HG02798 (cell line): ENCODE results near the gene NLGN1.

Experiments used
- ATAC-seq: cut with Tn5 transposase; IDR thresholded peaks from one replicate; pipeline ENCODE4 v1.9.1; 2021; ENCODE audit warnings: mild to moderate bottlenecking; ENCODE audit not compliant: unreplicated experiment, poor library complexity

Gene NLGN1

GRCh38 chr3:173747427-173747826 is 349.9 kb downstream of the NLGN1 start:
- ATAC-seq: no peak

- ATAC-seq: no peak
These were observed 350.6 kb downstream of the NLGN1 start for GRCh38 chr3:173748105-173748504.

GRCh38 chr3:173750095-173750494 is 352.6 kb downstream of the NLGN1 start:
- no peak for ATAC-seq

GRCh38 chr3:173750591-173750990 is 353.0 kb downstream of the NLGN1 start:
- ATAC-seq: no peak

- no peak for ATAC-seq
These were observed 356.0 kb downstream of the NLGN1 start for GRCh38 chr3:173753593-173753992.

DNA sequence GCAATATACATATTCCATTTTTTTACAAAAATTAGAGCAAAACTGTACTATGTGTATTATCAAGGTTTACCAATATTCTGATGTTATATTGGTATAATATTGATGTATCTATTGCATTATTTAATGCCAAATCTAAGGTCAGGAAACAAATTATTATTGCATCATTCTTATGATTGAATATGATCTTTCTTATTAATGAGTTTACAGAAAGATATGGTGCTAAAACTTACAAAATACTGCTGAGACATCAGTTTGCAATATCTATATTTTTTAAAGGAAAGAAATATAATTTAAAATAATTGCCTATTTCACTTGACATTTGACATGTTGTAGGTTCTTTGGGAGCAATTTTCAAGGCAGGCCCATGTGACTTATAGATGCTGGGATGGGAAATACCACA is 357.6 kb downstream of the NLGN1 start:
- ATAC-seq: no peak

GRCh38 chr3:173761161-173761560 is 363.6 kb downstream of the NLGN1 start:
- ATAC-seq: no peak

DNA sequence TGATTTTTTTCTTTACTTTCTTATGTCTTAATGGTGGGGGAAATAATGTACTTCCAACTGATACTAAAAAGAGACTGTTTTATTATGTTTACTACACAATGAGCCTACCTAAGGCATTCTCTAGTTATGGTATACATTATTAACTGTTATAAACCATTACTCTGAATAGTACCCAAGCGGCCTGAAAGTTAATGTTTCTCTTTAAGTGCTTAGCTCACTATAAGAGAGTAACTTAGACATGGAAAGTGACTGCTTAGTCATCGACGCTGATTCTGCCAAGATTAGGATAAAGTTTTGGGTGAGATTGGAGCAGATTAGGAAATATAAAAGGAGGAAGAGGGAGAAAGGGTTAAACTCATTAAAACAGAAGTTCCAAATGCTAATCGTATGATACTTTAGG is 365.0 kb downstream of the NLGN1 start:
- no peak for ATAC-seq

DNA sequence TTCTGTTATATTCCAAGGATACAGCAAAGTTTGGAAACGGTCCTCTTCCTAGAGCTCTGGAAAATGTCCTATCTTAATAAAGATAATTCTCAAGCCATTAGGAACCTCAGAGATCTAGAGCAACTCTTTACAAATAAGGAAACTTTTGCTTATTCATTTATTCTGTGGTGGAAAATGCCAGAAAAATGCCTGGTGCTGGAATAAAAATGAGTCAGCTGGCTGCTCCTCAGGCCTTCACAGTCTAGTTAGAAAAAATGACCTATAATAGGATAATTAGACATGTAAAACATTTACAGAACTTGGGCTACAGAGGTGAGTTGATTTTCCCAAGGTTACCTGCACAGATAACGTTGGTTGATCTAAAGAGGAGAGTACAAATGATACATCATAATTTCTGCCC is 372.5 kb downstream of the NLGN1 start:
- ATAC-seq: no peak

- no peak for ATAC-seq
These were observed 373.4 kb downstream of the NLGN1 start for GRCh38 chr3:173770796-173771573.

GRCh38 chr3:173773800-173774199 is 376.3 kb downstream of the NLGN1 start:
- no peak for ATAC-seq

DNA sequence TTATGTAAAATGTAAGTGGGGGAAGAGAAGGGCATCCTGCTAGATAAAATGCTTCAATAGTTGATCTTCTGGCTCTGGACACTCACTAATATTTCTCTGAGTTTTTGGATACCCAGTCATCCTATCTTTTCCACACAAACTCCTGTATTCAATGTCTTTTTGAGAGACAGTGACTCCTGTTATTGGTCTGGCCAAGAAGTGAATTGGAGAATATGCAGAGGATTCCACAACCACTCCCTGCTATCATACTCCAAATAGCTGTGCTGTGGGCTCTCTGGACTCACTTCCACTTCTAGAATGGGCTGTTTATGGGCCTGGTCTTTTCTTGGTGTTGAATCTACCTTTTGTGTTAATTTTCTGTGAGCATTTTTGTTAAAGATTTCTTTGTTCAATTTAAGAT is 376.8 kb downstream of the NLGN1 start:
- ATAC-seq: no peak

GRCh38 chr3:173778251-173778650 is 380.7 kb downstream of the NLGN1 start:
- no peak for ATAC-seq

- ATAC-seq: no peak
These were observed 382.5 kb downstream of the NLGN1 start for GRCh38 chr3:173780067-173780466.

GRCh38 chr3:173785004-173785403 is 387.5 kb downstream of the NLGN1 start:
- ATAC-seq: no peak

- no peak for ATAC-seq
These were observed 392.1 kb downstream of the NLGN1 start for GRCh38 chr3:173789530-173790162.

- no peak for ATAC-seq
These were observed 396.4 kb downstream of the NLGN1 start for GRCh38 chr3:173793963-173794362.

DNA sequence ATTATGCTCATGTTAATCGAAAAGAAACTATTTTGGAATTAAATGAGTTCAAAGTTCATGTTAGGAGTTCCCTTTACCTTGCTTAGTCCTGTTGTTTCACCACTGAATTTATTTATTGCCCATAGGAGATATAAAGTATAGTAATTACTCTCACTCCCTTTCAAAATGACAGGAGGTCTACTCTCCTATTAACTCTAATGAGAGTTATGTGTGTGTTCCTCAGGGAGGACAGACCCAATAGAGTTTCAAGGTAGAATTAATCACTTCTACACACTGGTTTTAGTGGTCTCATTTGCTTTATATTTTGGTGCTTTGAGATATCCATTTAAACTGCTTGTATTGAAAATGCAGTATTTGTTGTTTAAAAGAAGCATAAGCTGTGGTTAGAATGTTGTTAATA is 398.9 kb downstream of the NLGN1 start:
- no peak for ATAC-seq

- no peak for ATAC-seq
These were observed 399.3 kb downstream of the NLGN1 start for GRCh38 chr3:173796890-173797289.

DNA sequence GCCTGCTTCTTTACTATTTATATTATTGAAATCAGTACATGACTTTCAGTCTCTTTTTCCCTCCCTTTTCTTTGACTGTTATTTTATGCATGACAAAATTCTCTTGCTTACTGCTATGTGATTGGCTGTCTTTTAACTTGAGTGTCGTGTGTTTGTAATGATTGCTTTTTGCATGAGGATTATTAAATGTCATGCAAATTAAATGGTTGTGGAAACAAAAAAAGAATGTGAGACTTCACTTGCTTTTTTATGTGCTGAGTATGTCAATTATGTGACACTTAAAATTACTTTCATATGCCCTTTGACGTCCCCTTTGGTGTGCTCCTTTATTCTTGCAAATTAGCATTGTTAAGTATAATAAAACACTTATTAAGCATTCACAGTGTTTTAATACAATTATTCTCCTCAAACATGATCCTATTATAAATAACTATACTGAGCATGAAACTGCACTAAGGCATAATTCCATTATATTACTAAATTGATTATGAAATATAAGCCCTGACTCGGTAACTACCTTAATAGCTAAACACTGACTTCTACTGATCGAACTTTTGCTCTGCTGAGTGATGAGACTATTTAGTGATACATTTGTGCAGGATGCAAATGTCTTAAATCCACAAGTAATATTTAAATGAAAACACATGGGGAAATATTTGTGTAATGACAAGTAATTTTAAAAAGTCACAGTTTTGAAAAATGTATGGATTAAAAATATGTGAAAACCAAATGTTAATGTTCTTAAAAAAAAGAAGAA is 401.7 kb downstream of the NLGN1 start:
- ATAC-seq: no peak

- no peak for ATAC-seq
These were observed 402.6 kb downstream of the NLGN1 start for GRCh38 chr3:173800154-173800553.
